Measurements from ENCODE around the gene MALRD1.

MALRD1 gene
- total RNA-seq = 0 reads per million in 3 experiments

DNA sequence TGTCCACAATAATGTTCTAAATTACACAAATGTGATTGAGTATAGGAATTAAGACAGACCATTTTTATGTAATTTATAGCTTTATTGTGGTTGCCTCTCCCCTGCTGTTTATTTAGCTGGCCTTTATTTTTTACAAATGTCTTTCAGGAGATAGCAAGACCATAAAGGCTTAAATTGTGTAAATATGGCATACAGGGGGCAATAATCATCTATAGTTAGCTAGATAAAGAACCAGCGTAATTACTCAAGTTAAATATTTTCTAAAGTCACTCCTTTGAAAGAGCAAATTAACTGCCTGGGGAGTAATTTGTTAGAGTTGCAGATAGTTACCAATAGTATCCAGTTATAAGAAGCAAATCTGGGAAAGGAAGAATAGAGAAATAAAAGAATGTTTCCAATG lies at the start of gene MALRD1:
Gene MALRD1, plus strand, starts transcription at position 313 of the 400 bp plus-strand sequence. CDS start 138 bp downstream, outside the sequence.
- DNase-seq = no peak

DNA sequence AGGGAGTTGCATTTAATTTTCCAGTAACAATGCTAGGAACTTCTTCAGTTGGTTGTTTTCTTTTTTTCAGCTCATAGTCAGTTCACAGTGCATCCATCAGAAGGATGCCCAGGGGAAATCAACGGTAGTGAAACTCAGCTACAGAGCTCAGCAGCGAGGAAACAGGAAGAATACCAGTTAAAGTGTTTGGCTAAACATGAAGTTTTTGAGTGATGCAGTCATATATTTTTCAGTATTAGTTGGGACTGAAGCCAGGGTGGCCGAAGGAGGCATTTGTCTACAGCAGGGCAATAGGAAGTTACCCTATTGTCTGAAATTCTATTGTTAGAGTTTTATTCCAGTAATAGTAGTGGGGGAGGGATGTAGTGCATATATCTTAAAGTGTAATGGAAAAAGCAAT lies 45.3 kb upstream of the MALRD1 start:
- DNase-seq = no peak

DNA sequence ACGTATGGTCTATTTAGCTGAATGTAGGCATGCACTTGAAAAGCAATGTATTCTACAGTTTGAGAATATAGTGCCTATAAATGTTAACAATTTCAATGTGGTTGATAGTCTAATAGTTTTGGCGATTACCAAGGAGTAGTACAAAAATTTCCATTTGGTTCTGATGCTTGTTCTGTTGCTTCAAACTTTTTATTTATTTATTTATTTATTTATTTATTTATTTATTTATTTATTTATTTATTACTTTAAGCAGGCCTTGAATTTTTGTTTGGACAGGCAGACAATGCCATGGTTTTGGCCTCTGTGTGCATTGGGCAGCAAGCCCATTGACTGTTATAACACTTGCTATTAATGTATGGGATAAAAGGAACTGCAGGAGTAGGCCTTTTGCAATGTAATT lies 36.5 kb upstream of the MALRD1 start:
- no peak for DNase-seq

DNA sequence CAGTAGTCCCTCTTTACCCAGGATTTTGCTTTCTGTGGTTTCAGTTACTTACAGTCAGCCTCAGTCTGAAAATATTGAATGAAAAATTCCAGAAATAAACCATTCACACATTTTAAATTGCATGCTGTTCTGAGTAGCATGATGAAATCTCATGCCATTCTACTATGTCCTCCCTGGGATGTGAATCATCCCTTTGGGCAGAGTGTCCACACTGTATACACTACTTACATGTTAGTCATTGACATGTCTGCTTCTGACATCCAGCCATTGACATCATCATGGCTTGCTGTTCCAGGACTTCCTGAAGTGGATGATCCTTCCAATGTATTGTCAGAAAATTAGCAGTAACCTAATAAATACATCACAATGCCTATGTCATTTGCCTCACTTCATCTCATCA lies 34.6 kb upstream of the MALRD1 start:
- no peak for DNase-seq

DNA sequence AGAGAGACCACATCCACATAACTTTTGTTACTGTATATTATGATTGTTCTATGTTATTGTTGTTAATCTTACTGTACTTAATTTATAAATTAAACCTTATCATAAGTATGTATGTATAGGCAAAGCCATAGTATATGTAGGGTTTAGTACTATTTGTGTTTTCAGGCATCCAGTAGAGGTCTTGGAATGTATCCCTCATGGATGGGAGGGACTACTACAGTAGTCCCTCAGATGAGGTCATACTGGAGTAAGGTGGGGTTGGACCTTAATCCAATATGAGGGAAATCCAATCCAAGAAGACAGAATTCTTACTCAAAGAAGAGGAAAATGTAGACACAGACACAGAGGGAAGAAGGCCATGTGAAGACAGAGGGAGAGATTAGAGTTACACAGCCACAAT lies 34.1 kb upstream of the MALRD1 start:
- no peak for DNase-seq

DNA sequence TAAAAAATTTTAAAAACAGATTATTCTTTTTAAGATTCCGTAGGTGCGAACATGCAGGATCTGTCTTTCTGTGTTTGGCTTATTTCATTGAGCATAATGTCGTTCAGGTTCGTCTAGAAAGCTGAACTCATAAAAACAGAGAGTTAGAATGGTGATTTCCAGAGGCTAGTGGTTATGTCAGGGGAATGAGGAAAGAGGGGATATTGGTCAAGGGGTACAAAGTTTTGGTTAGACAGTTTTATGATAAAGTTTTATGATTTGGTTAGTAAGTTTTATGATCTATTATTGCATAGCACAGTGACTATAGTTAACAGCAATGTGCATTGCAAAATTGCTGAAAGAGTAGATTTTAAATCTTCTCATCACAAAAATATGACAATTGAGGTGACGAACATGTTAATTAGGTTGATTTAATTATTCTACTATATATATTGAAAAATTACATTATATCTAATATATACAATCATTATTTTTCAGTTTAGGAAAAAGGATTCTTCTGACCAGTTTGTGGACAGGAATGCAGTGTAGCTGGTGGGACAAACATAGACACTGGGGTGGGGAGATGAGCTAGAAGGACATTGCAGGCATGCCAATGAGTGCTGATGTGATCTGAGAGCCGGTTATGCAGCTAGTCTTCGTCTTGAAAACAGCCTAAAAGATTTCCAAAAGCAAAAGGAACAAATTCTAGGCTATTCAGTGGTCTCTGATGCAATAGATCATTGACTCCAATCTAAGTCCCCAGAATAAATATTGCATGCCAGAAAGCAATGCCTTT lies 31.3 kb upstream of the MALRD1 start:
- DNase-seq = no peak

DNA sequence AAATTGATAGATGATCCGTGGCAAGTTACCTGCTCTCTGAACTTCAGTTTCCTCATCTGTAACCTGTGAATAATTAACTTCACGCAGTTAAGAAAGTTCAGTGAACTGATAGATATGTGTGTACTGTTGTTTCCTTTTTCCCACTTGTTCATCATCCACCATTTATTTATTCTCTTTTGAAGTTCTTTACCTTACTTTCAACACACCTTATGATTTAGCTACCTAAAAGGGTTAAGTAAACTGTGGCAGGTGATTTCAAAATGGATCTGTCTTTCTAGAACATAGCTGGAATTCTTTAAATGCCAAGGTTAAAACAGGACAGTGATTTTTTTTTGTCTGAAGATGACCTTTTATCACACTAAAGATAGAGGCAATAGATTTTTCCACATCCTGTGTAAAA lies 27.4 kb upstream of the MALRD1 start:
- no peak for DNase-seq

DNA sequence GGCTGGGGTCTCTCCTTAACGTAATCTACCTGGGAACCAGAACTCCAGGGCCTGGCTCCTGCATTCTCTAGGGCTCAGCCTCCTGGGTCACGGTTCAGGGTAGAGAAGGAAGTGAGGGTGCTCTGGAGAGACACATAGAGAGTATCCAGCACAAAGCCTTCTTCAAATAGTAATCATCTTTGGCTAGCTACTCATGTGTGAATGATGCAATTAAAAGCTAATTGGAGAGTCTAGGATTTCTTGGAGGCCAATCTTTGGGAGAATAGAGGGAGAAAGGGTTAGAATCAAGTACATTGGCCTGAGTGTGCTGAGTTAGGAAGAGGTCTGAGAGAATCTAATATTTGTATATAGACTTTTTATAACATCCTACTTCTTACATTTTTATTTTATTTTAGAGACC lies 24.0 kb upstream of the MALRD1 start:
- DNase-seq = no peak

DNA sequence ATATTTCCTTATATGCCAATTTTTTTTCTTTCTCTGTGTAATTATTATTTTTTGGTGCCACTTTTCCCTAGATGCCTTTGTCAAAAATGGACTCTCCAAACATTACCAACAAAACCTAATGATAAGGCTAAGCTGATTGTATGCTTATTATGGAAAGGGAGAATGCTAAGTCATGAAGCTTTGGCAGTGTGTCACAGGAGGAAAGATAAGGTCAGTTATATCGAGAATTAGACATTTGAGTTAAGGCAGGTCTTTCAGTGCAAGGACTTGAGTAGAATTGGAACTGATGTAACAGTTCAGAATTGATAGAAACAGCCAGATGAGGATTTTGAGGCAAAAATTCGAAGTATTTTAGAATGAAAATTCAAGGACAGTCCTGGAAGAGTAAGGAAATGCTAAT lies 16.8 kb upstream of the MALRD1 start:
- DNase-seq = no peak

DNA sequence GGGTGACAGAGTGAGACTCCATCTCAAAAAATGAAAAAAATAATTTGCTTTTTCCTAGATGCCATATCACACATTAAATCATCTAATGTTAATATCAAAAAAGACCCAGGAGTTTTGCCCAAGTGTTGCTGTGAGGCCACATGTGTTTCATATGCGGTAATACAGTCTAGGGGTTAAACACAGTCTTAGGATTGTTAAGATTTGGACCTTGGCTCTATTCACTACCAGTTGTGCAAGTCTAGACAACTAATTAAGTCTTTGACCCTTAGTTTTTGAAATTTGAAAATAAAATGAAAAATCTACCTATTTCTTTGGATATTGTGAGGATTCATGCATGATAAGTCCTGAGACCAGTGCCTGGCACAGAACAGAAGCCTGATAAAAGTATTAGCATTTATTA lies 14.9 kb upstream of the MALRD1 start:
- DNase-seq = no peak

DNA sequence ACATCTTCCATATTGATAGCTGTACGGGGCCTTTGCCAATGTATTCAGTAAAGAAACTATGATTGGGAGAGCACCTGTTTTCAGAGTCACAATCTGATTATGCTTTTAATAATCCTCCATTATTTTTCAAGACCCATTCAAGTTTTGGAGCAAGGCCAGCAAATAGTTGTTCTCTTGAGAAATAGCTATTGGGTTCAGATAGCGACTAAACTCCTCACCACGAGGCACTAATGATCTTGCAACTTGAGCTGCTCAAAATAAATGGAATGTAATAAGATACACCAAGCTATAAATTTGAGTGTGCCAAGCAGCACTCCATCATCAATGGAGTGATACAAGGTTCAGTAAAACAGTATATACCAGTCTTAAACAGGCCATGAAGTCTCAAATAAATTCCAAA lies 7.4 kb upstream of the MALRD1 start:
- DNase-seq = no peak

DNA sequence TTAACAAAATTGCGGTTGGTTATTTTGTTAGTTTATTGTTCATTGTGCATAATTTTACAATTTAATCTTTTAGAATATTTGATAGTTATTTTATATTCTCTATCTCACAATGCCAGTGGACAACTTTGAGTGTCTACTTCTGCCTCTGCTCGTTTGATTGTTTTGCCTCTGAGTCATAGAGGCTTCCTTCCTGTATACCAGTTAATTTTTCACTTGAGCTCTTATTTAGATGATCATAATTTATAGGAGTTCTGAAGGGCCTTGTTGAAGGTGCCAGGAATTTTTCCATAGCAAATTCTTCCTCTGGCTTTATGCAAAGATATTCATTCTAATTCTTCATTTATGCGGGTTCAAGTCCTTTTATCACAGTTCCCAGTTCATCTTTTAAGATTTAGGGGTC lies 5.2 kb upstream of the MALRD1 start:
- no peak for DNase-seq

DNA sequence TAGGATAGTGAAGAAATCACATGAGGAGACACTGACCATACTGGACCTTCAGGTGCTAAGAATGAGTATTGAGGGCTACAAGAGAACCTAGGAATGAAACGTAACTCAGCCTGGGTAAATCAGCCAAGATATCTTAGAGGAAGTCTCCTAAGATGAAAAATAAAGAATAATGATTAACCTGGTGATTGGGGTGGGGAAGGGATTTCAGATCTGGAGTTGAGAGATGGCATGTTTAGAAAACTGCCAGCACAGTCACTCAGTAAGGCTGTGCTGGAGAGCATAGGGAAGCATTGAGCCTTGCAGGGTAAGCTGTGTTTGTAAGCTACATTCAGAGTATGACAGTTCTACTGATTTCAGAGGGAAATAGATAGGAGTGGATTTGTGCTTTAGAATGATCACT lies 1.9 kb upstream of the MALRD1 start:
- no peak for DNase-seq

DNA sequence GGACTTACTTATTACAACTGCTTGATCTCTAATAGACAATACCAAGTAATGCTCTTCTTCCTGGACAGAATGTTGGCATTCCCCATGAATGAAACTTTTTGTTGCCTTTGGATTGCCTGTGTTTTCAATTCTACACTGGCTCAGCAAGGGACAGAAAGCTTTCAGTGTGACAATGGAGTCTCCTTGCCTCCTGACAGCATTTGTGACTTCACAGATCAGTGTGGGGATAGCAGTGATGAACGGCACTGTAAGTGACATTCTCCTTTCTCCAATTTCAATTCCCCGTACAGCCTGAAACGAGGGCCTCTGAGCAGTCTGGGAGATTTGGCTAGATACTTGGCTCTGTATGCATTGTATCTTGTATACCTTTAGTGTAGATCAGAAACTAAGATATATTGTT lies 290 bp downstream of the MALRD1 start:
- no peak for DNase-seq

DNA sequence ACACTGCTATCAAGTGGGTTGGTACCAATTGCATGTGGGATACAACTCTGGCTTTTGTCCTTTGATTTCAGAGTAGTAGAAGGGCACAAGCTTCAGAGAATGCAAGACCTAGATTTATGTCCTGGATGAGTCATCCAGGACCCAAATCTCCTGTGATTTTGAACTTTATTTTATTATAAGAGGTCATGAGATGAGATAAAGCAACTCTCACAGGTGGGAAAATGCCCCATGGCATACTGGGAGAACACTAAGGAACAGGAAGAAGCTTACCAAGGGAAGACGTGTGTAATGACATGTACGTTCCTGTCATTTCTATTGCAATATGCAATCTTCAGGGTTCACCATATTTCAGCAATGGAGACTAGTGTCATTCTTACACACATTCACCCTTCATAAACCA lies 966 bp downstream of the MALRD1 start:
- DNase-seq = no peak

DNA sequence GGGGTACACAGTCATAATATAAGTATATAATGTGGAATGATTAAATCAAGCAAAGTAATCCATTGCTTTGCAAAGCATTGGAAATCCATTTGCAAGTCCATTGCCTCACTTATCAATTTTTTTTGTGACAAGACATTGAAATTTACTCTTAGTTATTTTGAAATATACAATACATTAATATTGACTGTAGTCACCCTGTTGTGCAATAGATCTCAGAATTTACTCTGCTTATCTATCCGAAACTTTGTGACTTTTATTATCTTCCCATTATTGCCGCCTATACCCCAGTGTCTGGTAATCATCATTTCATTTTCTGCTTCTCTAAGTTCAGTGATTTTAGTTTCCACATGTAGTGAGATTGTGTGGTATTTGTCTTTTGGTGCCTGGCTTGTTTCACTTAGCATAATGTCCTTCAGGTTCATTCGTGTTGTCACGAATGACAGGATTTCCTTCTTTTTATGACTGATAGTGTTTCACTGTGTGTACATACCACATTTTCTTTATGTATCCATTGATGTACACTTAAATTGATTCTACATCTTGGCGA lies 5.8 kb downstream of the MALRD1 start:
- no peak for DNase-seq

DNA sequence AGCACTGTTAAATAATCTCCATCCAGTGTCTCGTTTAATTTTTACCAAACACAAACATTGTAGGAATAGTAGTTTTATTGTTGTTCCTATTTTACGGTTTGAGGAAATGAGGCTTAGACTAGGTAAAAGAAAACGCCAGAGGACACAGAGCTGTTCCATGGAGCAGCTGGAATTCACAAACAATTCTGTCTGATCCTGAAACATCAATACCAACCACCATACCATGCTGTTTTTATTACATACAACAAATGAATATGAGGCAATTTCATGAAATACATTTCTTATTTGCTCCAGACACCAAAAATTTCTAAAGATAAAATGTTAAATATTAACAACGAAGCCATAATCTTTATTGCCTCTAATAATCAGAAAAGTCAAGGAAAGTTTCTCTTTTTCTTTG lies 9.4 kb downstream of the MALRD1 start:
- DNase-seq = no peak

DNA sequence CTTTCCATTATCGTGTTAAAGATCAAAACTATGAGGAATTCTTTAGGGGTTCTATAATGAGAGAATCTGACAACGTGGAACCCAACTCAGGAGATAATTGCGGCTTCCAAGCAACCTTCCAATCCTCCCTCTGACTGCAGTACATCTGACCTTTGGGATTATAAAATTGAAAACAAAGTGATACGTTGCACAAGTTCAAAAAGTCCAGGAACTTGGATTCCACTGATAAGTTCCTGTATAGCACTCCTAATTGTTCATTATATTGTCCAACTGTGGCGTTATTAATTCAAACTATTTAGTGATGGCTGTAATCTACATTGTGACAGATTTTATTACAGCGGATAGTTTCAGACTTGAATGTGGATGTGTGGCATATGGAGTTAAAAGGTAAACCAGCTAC lies 15.4 kb downstream of the MALRD1 start:
- DNase-seq = no peak

DNA sequence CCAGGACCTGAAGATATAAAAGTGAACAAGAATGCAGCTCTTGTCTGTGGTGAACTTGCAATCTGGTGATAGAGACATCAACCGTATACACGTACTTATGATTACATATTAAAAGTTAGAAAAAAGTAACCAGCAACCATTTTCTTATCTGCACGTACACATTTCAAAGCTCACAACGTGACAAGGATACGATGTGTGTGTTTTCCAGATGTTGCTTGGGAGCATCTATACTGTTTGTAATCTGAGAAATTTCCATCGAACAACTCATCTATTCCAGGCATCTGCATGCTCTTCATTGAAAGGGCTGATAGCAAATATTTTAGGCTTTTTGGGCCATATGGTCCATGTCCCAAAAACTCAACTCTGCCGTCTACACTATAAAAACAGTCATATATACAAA lies 23.3 kb downstream of the MALRD1 start:
- no peak for DNase-seq

DNA sequence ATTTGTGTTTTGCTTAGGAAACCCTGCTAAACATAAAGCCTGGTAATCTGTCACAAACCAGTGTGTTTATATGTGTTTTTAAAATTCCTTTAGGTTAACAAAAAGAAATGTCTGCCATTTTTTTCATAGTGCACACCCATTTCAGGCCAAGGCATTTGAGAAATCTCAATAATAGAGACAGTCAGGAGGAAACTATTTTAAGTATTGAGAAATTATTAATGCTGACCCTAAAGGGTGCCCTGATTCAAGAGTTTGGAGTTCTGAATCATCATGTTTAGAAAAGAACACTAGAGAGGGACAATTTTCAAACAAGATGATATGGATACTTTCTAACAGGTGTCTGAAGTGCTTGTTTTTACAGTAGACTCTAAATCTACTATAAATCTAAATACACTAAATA lies 28.7 kb downstream of the MALRD1 start:
- DNase-seq = no peak

DNA sequence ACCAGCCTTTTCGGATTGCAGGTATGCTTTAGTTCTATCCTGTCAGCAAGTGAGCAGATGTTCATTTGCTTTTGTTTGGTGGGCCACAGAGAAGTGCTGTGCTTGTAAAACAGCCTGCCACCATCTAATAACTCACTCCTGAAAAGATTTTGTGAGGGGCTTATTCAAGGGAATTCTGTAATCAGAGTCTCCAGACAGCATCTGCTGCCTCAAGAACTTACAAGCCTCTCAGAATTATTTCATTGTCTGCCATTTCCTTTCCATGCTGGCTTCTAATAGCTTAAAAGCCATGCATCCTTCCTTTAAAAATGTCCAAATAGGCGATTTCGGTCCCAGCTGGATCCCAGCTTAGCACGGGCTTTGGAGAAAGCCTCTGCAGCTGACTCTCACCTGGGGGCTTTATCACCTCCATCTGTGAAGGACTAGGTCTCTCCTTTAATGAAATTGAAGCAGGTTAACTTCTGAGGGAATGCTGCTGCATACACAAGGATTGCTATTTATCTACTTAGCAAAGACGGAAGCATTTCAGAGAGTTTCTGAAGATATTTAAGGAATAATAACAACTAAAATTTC lies 48.0 kb downstream of the MALRD1 start:
- no peak for DNase-seq

DNA sequence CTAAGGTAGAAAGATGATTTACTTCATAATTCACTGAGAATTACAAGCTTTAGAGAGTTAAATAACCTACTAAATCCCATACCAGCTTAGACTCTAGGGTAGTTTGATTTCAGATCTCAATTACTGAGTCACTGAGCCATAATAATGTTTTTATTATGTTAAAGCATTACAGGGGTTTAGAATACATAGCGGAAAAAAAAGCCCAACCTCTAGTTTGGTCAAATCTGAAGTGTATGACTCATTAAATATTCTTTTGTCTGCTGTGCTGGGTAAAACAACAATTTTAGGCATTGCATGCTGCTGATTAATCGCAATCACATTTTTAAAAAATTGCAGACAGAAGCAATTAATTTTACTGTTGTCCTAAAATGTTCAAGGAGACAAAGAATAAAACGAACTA lies 48.5 kb downstream of the MALRD1 start:
- no peak for DNase-seq

DNA sequence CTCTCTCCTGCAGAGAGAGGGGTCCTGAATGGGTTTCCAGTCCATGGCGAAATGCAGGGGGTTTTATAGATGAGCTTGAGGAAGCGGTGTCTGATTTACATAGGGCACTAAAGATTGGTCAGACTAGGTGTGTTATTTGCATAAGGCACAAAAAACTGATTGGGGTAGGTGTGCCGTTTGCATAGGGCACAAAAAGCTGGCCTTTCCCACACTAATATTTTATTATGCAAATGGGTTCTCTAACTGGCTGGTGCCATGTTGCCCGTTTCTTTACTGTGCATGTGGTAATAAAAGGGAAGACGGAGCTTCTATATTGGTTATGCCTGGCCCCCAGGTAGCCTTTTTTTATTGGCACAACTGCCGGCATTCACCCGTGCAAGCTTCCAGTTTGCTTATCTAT lies 50.2 kb downstream of the MALRD1 start:
- no peak for DNase-seq

DNA sequence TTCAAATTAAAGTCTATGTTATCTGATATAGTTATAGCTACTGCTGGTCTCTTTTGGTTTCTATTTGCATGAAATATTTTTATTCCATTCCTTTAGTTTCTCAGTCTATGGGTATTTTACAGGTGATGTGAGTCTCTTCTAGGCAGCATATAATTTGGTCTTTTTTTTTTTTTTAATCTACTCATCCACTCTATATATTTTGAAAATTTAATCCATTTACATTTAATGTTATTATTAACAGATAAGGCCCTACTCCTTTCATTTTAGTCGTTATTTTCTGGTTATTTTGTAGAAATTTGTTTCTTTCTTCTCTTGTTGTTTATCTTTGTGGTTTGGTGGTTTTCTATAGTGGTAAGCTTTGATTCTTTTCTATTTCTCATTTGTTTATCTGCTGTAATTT lies 58.8 kb downstream of the MALRD1 start:
- DNase-seq = no peak

All from central memory CD4-positive, alpha-beta T cell (primary cell).